Renal cortical epithelial cell (primary cell): ENCODE data around the gene PLSCR4. TPM values are rescaled to one million over a fixed set of nuclear protein-coding genes. Genes with fewer than 3 reads are reported as not detected.

ENCODE experiments used
- DNase-seq: peaks from one replicate; pipeline ENCODE4 v3.0.0-alpha.2; 2011; ENCODE audit warnings: low read depth
- total RNA-seq: library from RNA; depleted of rRNA; stranded (reverse); fragments of >200 nt; gene quantifications from 2 replicates; pipeline ENCODE4 v1.2.3, GENCODE V29; 2014

Gene PLSCR4
- total RNA-seq, 1 donor from 2014 or later, result 3.2 TPM

GRCh38 chr3:146195030-146195429, 55.9 kb downstream of the PLSCR4 start:
- no peak for DNase-seq

GRCh38 chr3:146191051-146191450, 59.9 kb downstream of the PLSCR4 start:
- no peak for DNase-seq

GRCh38 chr3:146189519-146190173, 61.3 kb downstream of the PLSCR4 start:
- DNase-seq, result peak; percentile 57

GRCh38 chr3:146187334-146187950, 63.5 kb downstream of the PLSCR4 start:
- DNase-seq, result peak; percentile 34

- peak; percentile 78 for DNase-seq
Measured at GRCh38 chr3:146184241-146185015, 66.5 kb downstream of the PLSCR4 start.

- no peak for DNase-seq
Measured at GRCh38 chr3:146181216-146181615, 69.7 kb downstream of the PLSCR4 start.

- no peak for DNase-seq
Measured at GRCh38 chr3:146180376-146180775, 70.5 kb downstream of the PLSCR4 start.

GRCh38 chr3:146178006-146178689, 72.8 kb downstream of the PLSCR4 start:
- DNase-seq, result no peak

- DNase-seq, result no peak
Measured at GRCh38 chr3:146177519-146177918, 73.4 kb downstream of the PLSCR4 start.

GRCh38 chr3:146177072-146177471, 73.8 kb downstream of the PLSCR4 start:
- DNase-seq, result no peak

- no peak for DNase-seq
Measured at GRCh38 chr3:146172586-146172985, 78.3 kb downstream of the PLSCR4 start.

- no peak for DNase-seq
Measured at GRCh38 chr3:146170591-146170990, 80.3 kb downstream of the PLSCR4 start.

- no peak for DNase-seq
Measured at GRCh38 chr3:146169891-146170290, 81.0 kb downstream of the PLSCR4 start.

- DNase-seq, result peak; percentile 55
Measured at GRCh38 chr3:146166826-146167225, 84.1 kb downstream of the PLSCR4 start.

GRCh38 chr3:146166415-146166821, 84.5 kb downstream of the PLSCR4 start:
- DNase-seq, result peak; percentile 92

- DNase-seq, result no peak
Measured at GRCh38 chr3:146165877-146166276, 85.0 kb downstream of the PLSCR4 start.

- DNase-seq, result no peak
Measured at GRCh38 chr3:146164971-146165769, 85.7 kb downstream of the PLSCR4 start.

GRCh38 chr3:146164506-146164905, 86.4 kb downstream of the PLSCR4 start:
- no peak for DNase-seq

- DNase-seq, result no peak
Measured at GRCh38 chr3:146164071-146164470, 86.8 kb downstream of the PLSCR4 start.

- DNase-seq, result peak; percentile 89
Measured at GRCh38 chr3:146163584-146163983, 87.3 kb downstream of the PLSCR4 start.

GRCh38 chr3:146162561-146162960, 88.3 kb downstream of the PLSCR4 start:
- no peak for DNase-seq

- DNase-seq, result no peak
Measured at GRCh38 chr3:146161663-146162002, 89.3 kb downstream of the PLSCR4 start.
